Hippocampal formation (tissue), 2 donors: ENCODE results near the gene ZNF134.

Experiments used
- DNase-seq, 2 donors: peaks; one replicate each; lab custom pipeline; 2025; lab: John Stamatoyannopoulos, UW

Gene ZNF134

GRCh38 chr19:57641715-57642234, 27.7 kb downstream of the ZNF134 start:
- DNase-seq: no peak

DNA sequence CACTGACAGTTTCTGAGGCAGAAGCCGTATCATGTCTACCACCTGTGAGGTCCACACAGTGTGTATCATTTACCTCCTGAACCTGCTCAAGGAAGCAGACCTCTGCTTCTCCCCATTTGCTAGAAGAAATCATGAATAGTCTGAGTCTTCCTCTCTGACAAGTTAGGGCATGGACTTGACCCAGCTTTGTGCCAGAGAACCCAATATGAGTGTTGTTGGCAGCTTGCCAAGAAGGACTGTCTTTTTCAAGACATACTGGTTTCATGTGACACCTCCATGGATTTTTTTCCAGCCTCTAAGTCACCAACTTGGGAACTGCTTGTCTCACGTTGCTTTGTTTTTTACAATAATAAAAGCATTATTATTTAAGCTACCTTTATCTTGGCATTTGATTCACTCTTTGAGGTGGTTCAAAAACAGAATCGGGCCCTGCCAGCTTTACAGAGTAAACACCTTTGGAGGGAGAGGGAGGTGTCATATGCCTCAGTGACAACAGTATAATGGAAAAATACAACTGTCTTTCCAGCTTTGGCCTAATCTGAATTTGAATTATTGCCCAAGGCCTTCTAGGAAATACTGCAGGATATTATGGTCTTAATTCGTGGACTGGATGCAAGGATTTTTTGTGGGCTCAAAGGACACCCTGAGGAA, 28.5 kb downstream of the ZNF134 start:
- no peak for DNase-seq

- no peak for DNase-seq
Observed at GRCh38 chr19:57643734-57644133, 29.7 kb downstream of the ZNF134 start.

DNA sequence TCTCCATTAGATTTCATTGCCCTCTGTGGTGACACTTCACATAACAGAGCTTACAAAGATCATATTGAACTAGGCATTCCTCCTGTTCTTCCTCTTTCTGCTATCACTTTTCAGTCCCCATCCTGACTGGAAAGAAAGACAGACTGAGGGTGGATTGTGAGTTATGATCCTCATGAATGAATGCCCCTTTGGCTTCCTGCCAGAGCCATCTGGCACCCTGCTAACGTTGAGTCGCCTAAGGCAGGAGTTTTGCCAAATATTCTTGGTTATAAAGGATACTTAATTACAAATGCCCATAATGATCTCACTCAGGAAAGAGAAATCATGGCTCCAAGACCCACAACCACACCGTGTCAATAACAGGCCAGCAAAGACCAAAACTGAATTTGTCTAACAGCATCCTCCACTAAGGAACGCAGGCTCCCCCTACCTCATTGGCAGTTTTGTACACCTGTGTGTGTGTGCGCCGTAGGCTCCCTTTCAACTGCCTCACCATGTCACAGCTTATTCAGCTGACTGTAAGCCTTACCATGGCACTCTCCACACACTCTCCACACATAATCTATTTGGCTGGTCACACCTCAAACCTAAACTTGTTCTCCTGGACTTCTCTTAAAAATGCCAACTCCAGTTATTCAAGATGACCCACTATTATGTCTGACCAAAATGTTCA, 34.4 kb downstream of the ZNF134 start:
- no peak for DNase-seq

DNA sequence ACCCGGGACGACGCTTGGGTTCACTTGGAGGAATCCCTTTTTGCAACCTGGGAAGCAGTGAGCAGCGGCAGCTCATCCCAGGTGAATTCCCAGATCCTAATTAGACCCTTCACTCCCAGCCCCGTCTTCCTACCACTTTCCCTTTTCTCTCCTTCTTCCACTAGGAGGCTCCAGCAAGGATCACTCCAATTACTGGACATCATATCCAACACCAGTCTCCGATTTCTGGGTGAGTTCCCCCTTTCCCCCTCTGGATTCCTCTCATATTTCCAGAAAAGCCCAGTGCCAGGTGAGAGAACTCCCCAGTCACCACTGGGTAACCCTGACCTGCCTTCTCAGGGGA, 37.6 kb downstream of the ZNF134 start:
- no peak for DNase-seq

- DNase-seq: no peak
Observed at GRCh38 chr19:57653689-57654088, 39.6 kb downstream of the ZNF134 start.

GRCh38 chr19:57655443-57655842, 41.4 kb downstream of the ZNF134 start:
- DNase-seq: no peak

DNA sequence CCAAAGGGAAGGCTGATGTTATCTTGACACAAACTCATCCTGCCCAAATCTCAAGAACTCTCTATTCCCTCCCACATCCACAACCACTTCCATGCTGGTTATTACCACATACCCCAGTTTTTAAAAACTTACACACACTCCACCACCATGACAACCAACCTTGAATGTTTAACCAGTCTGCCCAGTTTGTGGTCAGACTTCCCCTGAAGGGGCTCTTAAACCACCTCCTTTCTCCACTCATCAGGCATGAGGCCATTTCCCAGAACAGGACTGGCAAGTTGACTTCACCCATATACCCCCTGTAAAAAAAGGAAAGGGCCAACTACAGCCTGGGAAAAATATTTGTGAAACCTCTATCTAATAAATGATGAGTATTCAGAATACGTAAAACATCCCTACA, 42.3 kb downstream of the ZNF134 start:
- no peak for DNase-seq

GRCh38 chr19:57664269-57665127, 50.5 kb downstream of the ZNF134 start:
- peak; percentile 2 to 37 for DNase-seq

DNA sequence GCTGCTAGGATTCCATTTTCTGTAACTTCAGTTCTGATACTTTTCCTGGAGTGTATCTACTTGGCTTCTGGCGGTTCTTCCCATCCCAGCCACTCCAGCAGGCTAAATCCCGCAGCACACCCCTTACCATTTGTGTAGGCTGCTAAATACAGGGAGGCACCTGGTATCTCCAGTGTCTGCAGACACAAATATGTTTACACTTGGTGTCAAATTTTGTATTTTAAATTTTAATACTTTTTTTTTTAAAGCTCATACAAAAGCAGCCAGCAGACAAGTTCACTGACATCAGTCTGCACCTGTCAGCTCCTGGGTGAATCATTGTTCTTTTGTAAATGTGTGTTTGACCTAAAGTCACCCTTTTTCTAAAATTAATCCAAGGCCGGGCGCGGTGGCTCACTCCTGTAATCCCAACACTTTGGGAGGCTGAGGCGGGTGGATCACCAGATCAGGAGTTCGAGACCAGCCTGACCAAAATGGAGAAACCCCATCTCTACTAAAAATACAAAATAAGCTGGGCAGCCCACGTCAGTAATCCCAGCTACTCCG, 51.3 kb downstream of the ZNF134 start:
- no peak for DNase-seq

DNA sequence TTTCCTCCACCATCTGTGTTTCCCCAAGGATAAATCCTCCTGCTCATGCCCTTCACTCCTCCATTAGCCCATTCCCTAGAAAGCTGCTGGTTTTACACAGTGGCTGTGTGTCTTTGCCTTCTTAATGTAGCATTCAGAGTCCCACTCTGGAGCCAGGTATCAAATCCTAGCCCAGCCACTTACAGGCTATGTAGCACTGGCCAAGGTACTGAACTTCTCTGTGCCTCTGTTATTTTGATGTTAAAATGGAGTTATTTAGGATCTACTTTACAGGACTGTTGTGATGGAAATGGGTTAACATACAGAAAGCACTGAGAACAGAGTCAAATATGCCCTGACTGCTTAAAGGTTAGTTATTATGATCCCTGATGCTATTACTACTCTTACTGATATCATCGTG, 53.2 kb downstream of the ZNF134 start:
- DNase-seq: no peak

- no peak for DNase-seq
Observed at GRCh38 chr19:57668635-57669034, 54.6 kb downstream of the ZNF134 start, which contains the start of gene ZSCAN4. Gene ZSCAN4 (plus strand): TSS chr19:57668935. CDS start chr19:57676146, 7,211 bp downstream.

GRCh38 chr19:57671124-57671895, 57.3 kb downstream of the ZNF134 start:
- no peak for DNase-seq

GRCh38 chr19:57672466-57672865, 58.4 kb downstream of the ZNF134 start:
- DNase-seq: no peak
